Spleen (tissue), 11 donors: Measurements from ENCODE around the gene ACSM3. TPM values are rescaled to one million over a fixed set of nuclear protein-coding genes. Genes with fewer than 3 reads are reported as not detected.
A peak's percentile ranks its signal among the peaks of the same experiment; 100 is the strongest.

Source experiments
- DNase-seq: peaks from one replicate; pipeline ENCODE4 v3.0.0-alpha.2; 2020
- H3K27ac ChIP-seq, 8 donors: fragments of 200-600 bp; sonication (generic) in 7 of 8; 1 replicate in 4 of 8; 2 replicates in 4 of 8; pipeline versions ENCODE4 v1.5.0 to v1.8.0; 2016 to 2021; ENCODE audit warnings: inconsistent platforms in 4 of 8, mild to moderate bottlenecking in 4 of 8, moderate library complexity in 1 of 8
- H3K27me3 ChIP-seq, 7 donors: fragments of 200-600 bp; sonication (generic) in 6 of 7; replicated peaks in 1 of 7; 1 replicate in 4 of 7; 2 replicates in 3 of 7; pipeline versions ENCODE4 v1.5.0 to v1.8.0; 2016 to 2021; ENCODE audit warnings: inconsistent platforms in 3 of 7, mild to moderate bottlenecking in 1 of 7
- H3K36me3 ChIP-seq, 6 donors: fragments of 200-600 bp; sonication (generic) in 5 of 6; 1 replicate in 4 of 6; 2 replicates in 2 of 6; pipeline versions ENCODE4 v1.5.0 to v1.8.0; 2016 to 2021; ENCODE audit warnings: inconsistent platforms in 2 of 6
- H3K4me1 ChIP-seq, 6 donors: fragments of 200-600 bp; sonication (generic) in 5 of 6; 1 replicate in 3 of 6; 2 replicates in 3 of 6; pipeline versions ENCODE4 v1.5.0 to v1.8.0; 2016 to 2021; ENCODE audit warnings: inconsistent platforms in 3 of 6
- H3K4me3 ChIP-seq, 8 donors: fragments of 200-600 bp; sonication (generic) in 7 of 8; 1 replicate in 4 of 8; 2 replicates in 4 of 8; pipeline versions ENCODE4 v1.5.0 to v1.8.0; 2016 to 2021; ENCODE audit warnings: inconsistent platforms in 4 of 8, mild to moderate bottlenecking in 4 of 8, moderate library complexity in 2 of 8
- H3K9me3 ChIP-seq, 8 donors: fragments of 200-600 bp; sonication (generic) in 7 of 8; 1 replicate in 4 of 8; 2 replicates in 4 of 8; pipeline versions ENCODE4 v1.5.0 to v1.8.0; 2016 to 2021; ENCODE audit warnings: inconsistent platforms in 4 of 8
- CTCF ChIP-seq, 11 experiments: fragments of 200-600 bp in 7 of 11; fragments of 450-650 bp in 4 of 11; sonication (generic) in 4 of 11; IDR thresholded peaks in 8 of 11; conservative IDR thresholded peaks in 3 of 11; 1 replicate in 7 of 11; 2 replicates in 4 of 11; pipeline versions ENCODE4 v1.4.0 to v1.8.0; 2016 to 2021; ENCODE audit warnings: antibody characterized with exemption in 11 of 11, inconsistent platforms in 4 of 11, mild to moderate bottlenecking in 1 of 11
- POLR2A ChIP-seq, 3 donors: fragments of 450-650 bp; IDR thresholded peaks; one replicate each; pipeline ENCODE4 v1.5.1; 2017; ENCODE audit warnings: antibody characterized with exemption in 3 of 3, mild to moderate bottlenecking in 1 of 3
- POLR2AphosphoS5 ChIP-seq, 3 donors: sonication (generic); formaldehyde crosslinking; IDR thresholded peaks; one replicate each; pipeline ENCODE4 v1.5.1; 2017; ENCODE audit warnings: antibody characterized with exemption in 3 of 3
- WGBS, 5 donors: extraction: QIAGEN DNeasy Blood & Tissue Kit in 3 of 5; methylation state at CpG; one replicate each; pipeline versions ENCODE4 v1.1.5 to v1.1.7; 2013 to 2018; 5-methylcytosine and 5-hydroxymethylcytosine counted together
- intact Hi-C: fragments of 100-400 bp; cut with DNase I; formaldehyde crosslinking; loops from one replicate; pipeline ENCODE4 v1.15.0; 2023; ENCODE audit warnings: low total_unique reads
- polyA plus RNA-seq, 3 donors: library from polyadenylated mRNA; stranded (reverse); fragments of 200-250 nt; gene quantifications; one replicate each; pipeline ENCODE4 v1.2.1, GENCODE V29; 2013
- total RNA-seq, 7 donors: library from RNA; depleted of rRNA in 3 of 7; stranded (reverse); fragments of >200 nt in 3 of 7; fragmentation: NEBNext Ultra II Directional in 4 of 7; extraction: Animal tissue kit (Norgen Biotek cat#: 25700) in 4 of 7; gene quantifications; one replicate each; pipeline versions ENCODE4 v1.1.0 to v1.2.1, GENCODE V29; 2016 to 2021
- donor health status: healthy with polysubstance abuse.
- donor health status: DM: no; HTN: no; CAD: no; lungs with moderate emphysema.
- donor health status: DM: no; HTN: no; CAD: no.
- donor health status: Bipolar disorder and iron deficiency.
- donor health status: healthy.
- donor health status: DM: no; HTN: no; CAD: no.
- donor health status: DM: yes; HTN: yes; CAD: no.

Gene ACSM3
- total and polyA plus RNA-seq, 10 donors, result 2.6 to 9.0 (median 4.2) TPM

DNA sequence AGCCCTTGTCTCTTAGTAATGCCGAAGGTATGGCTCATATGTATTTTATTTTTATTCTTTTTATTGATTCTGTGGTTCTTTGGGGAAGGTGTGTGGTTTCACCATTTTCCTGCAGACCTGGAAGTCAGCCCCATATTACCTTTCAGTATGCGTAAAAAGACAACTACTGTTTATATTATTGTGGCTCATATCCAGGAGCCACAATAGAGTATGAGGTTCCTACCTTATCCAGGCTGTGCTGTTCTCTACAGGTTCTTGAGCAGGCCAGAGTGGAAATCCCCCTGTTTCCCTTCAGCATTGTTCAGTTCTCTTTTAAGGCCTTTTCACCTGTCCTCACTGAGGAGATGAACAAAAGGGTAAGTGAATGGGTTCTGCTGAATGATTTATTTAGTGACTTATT lies 75.7 kb downstream of the ACSM3 start:
- WGBS, 5 donors, result 64 to 81% (median 70%) methylated on average over 2 of the region's 2 CpGs
- intact Hi-C loops, result no loop called here
- Histone ChIP-seq H3K4me1 (peaks cover 0 to 14% (median 2%) of the 10 kb centered on the region in 6 donors), H3K4me3 (no peak overlapping the region), H3K36me3 (peaks cover 0 to 36% (median 0%) of the 10 kb centered on the region in 6 donors), H3K27me3 (no peaks in the 10 kb centered on the region), H3K27ac (no peak overlapping the region), H3K9me3 (peaks cover 0 to 29% (median 19%) of the 10 kb centered on the region in 8 donors)
- no peak for TF ChIP-seq CTCF (IDR thresholded peaks at IDR 0.05 in 8 of 11, conservative IDR thresholded peaks at IDR 0.05 in 3 of 11)
- TF ChIP-seq POLR2A (IDR thresholded peaks at IDR 0.05), result no peak
- no peak for TF ChIP-seq POLR2AphosphoS5 (IDR thresholded peaks at IDR 0.05)
- DNase-seq, result no peak

DNA sequence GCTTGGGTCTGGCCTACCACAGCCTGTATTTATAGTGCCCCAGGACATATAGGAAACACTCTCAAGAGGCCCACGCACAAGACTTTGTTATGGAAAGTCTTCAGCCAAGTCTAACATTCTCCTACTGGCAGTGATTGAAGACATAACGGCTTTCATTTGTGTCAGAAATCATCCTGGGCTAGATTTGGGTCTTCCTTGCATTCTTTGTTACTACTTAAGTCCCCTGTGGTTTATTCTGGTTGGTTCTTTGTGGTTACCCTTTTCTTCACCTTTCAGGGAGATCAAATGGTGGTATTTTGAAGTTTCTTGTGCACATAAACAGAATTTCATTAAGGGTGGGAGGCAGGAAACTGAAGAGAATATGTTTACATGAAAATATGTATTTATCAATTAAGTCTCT lies 80.2 kb downstream of the ACSM3 start:
- H3K36me3 ChIP-seq, result peaks cover 0 to 10% (median 0%) of the 10 kb centered on the region in 6 donors
- H3K27ac ChIP-seq, result peak overlapping the region in 3 of 8 donors; percentile 16 to 41 (median 36)
- 62 to 81% (median 71%) methylated on average over 2 of the region's 2 CpGs for WGBS, 5 donors
- H3K4me1 ChIP-seq, result peaks cover 0 to 15% (median 6%) of the 10 kb centered on the region in 6 donors
- no peak for TF ChIP-seq POLR2A (IDR thresholded peaks at IDR 0.05)
- no peak for TF ChIP-seq POLR2AphosphoS5 (IDR thresholded peaks at IDR 0.05)
- TF ChIP-seq CTCF (IDR thresholded peaks at IDR 0.05 in 8 of 11, conservative IDR thresholded peaks at IDR 0.05 in 3 of 11), result no peak
- no peaks in the 10 kb centered on the region for H3K27me3 ChIP-seq
- intact Hi-C loops, result no loop called here
- no peak overlapping the region for H3K4me3 ChIP-seq
- DNase-seq, result no peak
- no peaks in the 10 kb centered on the region for H3K9me3 ChIP-seq

- Histone ChIP-seq H3K9me3 (no peaks in the 10 kb centered on the region), H3K27me3 (no peaks in the 10 kb centered on the region), H3K4me1 (peaks cover 0 to 19% (median 6%) of the 10 kb centered on the region in 6 donors), H3K27ac (peak overlapping the region in 3 of 8 donors; percentile 31 to 41 (median 36)), H3K36me3 (peaks cover 0 to 10% (median 0%) of the 10 kb centered on the region in 6 donors), H3K4me3 (no peak overlapping the region)
- DNase-seq, result no peak
- WGBS, 5 donors, result 37 to 69% (median 44%) methylated on average over 3 of the region's 3 CpGs
- intact Hi-C loops, result no loop called here
- no peak for TF ChIP-seq POLR2A (IDR thresholded peaks at IDR 0.05)
- TF ChIP-seq CTCF (IDR thresholded peaks at IDR 0.05 in 8 of 11, conservative IDR thresholded peaks at IDR 0.05 in 3 of 11), result no peak
- TF ChIP-seq POLR2AphosphoS5 (IDR thresholded peaks at IDR 0.05), result no peak
Measured at GRCh38 chr16:20844588-20844987, 80.8 kb downstream of the ACSM3 start.

DNA sequence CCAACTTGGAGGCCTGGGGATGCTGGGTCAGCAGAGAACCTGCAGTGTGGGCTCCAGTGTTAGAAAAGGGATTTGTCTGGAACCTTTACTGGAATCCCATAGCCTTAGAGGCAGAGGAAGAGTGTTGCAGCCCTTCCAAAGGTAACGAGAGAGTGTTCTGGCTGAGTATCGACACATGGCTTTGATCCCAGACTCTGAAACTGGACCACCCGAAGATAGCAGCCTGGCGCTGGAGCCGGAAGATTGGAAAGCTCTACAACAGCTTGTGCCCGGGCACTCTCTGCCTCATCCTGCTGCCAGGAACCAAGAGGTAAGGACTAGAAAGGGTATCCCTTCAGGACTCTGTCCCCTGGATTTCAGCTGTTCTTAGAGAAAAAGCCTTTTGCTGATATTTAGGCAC lies 82.2 kb downstream of the ACSM3 start:
- 96 to 98% (median 98%) methylated on average over 6 of the region's 6 CpGs for WGBS, 5 donors
- Histone ChIP-seq H3K27me3 (no peaks in the 10 kb centered on the region), H3K9me3 (no peaks in the 10 kb centered on the region), H3K27ac (no peak overlapping the region), H3K4me3 (no peak overlapping the region), H3K4me1 (peaks cover 0 to 34% (median 16%) of the 10 kb centered on the region in 6 donors), H3K36me3 (peaks cover 0 to 4% (median 0%) of the 10 kb centered on the region in 6 donors)
- no peak for DNase-seq
- no peak for TF ChIP-seq CTCF (IDR thresholded peaks at IDR 0.05 in 8 of 11, conservative IDR thresholded peaks at IDR 0.05 in 3 of 11)
- no peak for TF ChIP-seq POLR2A (IDR thresholded peaks at IDR 0.05)
- no peak for TF ChIP-seq POLR2AphosphoS5 (IDR thresholded peaks at IDR 0.05)
- intact Hi-C loops, result no loop called here
